ENCODE results near the gene SLC2A9. TPM values are rescaled to one million over a fixed set of nuclear protein-coding genes. Genes with fewer than 3 reads are reported as not detected.

The SLC2A9 gene
- total RNA-seq, 1 experiment from 2014 or later, result 0.25 TPM

GRCh38 chr4:9963328-9963727 lies 58.0 kb downstream of the SLC2A9 start:
- DNase-seq (ENCODE audit: low read depth), result no peak

- DNase-seq (ENCODE audit: low read depth), result no peak
Measured at GRCh38 chr4:9962611-9963314, 58.5 kb downstream of the SLC2A9 start.

- DNase-seq (ENCODE audit: low read depth), result no peak
Measured at GRCh38 chr4:9954468-9954867, 66.8 kb downstream of the SLC2A9 start.

GRCh38 chr4:9953089-9953488 lies 68.2 kb downstream of the SLC2A9 start:
- no peak for DNase-seq (ENCODE audit: low read depth)

GRCh38 chr4:9952415-9952950 lies 68.8 kb downstream of the SLC2A9 start:
- no peak for DNase-seq (ENCODE audit: low read depth)

- DNase-seq (ENCODE audit: low read depth), result no peak
Measured at GRCh38 chr4:9949573-9949972, 71.7 kb downstream of the SLC2A9 start.

GRCh38 chr4:9947168-9948062 lies 73.9 kb downstream of the SLC2A9 start:
- no peak for DNase-seq (ENCODE audit: low read depth)

GRCh38 chr4:9946170-9946569 lies 75.1 kb downstream of the SLC2A9 start:
- DNase-seq (ENCODE audit: low read depth), result no peak

GRCh38 chr4:9944431-9945425 lies 76.6 kb downstream of the SLC2A9 start:
- peak; percentile 12 for DNase-seq (ENCODE audit: low read depth)

GRCh38 chr4:9943761-9944160 lies 77.5 kb downstream of the SLC2A9 start:
- no peak for DNase-seq (ENCODE audit: low read depth)

GRCh38 chr4:9942921-9943600 lies 78.2 kb downstream of the SLC2A9 start:
- DNase-seq (ENCODE audit: low read depth), result no peak

- DNase-seq (ENCODE audit: low read depth), result no peak
Measured at GRCh38 chr4:9942139-9942538, 79.2 kb downstream of the SLC2A9 start.

GRCh38 chr4:9940041-9940440 lies 81.3 kb downstream of the SLC2A9 start:
- no peak for DNase-seq (ENCODE audit: low read depth)

- no peak for DNase-seq (ENCODE audit: low read depth)
Measured at GRCh38 chr4:9938933-9939332, 82.4 kb downstream of the SLC2A9 start.

- DNase-seq (ENCODE audit: low read depth), result no peak
Measured at GRCh38 chr4:9937078-9937477, 84.2 kb downstream of the SLC2A9 start.

GRCh38 chr4:9936129-9936644 lies 85.1 kb downstream of the SLC2A9 start:
- no peak for DNase-seq (ENCODE audit: low read depth)

GRCh38 chr4:9933956-9934355 lies 87.3 kb downstream of the SLC2A9 start:
- no peak for DNase-seq (ENCODE audit: low read depth)

GRCh38 chr4:9933184-9933583 lies 88.1 kb downstream of the SLC2A9 start:
- DNase-seq (ENCODE audit: low read depth), result no peak

- no peak for DNase-seq (ENCODE audit: low read depth)
Measured at GRCh38 chr4:9932771-9933170, 88.5 kb downstream of the SLC2A9 start.

- no peak for DNase-seq (ENCODE audit: low read depth)
Measured at GRCh38 chr4:9931146-9931545, 90.2 kb downstream of the SLC2A9 start.

- no peak for DNase-seq (ENCODE audit: low read depth)
Measured at GRCh38 chr4:9929111-9929510, 92.2 kb downstream of the SLC2A9 start.
